Calu3 (cell line): Measurements from ENCODE around the gene TPRX2. TPM values are rescaled to one million over a fixed set of nuclear protein-coding genes. Genes with fewer than 3 reads are reported as not detected.
"Not testable (repeated sequence)": the region's sequence is repeated elsewhere in the genome, so short reads cannot be mapped to it uniquely, and the experiment has no call there.

Experiments used
- BruUV-seq: library from RNA; stranded (reverse); fragments of 400-500 nt; replicated peaks from 2 replicates; lab custom pipeline; 2021; lab: Mats Ljungman, UMichigan
- CTCF ChIA-PET: fragments of 300-600 bp; sonication (Branson Sonifier 250); formaldehyde crosslinking; loops from one replicate; lab custom pipeline; 2022; ENCODE audit warnings: antibody characterized with exemption; lab: Charles Lee
- DNase-seq: peaks from one replicate; pipeline ENCODE4 v3.0.0; 2022
- H3K27ac Mint-ChIP-seq: one replicate; pipeline ENCODE4 v1.8.0; 2022; ENCODE audit warnings: mixed read lengths; ENCODE audit not compliant: unreplicated experiment
- H3K27me3 Mint-ChIP-seq: one replicate; pipeline ENCODE4 v1.8.0; 2022; ENCODE audit warnings: mixed read lengths; ENCODE audit not compliant: unreplicated experiment
- H3K36me3 Mint-ChIP-seq: one replicate; pipeline ENCODE4 v1.8.0; 2022; ENCODE audit warnings: mild to moderate bottlenecking, moderate library complexity, mixed read lengths; ENCODE audit not compliant: insufficient read depth, unreplicated experiment
- H3K4me1 Mint-ChIP-seq: one replicate; pipeline ENCODE4 v1.8.0; 2022; ENCODE audit warnings: mild to moderate bottlenecking, low read depth, mixed read lengths; ENCODE audit not compliant: unreplicated experiment
- H3K4me3 Mint-ChIP-seq: one replicate; pipeline ENCODE4 v1.8.0; 2022; ENCODE audit warnings: mild to moderate bottlenecking, low read depth, moderate library complexity, mixed read lengths; ENCODE audit not compliant: unreplicated experiment
- H3K9me3 Mint-ChIP-seq: one replicate; pipeline ENCODE4 v1.8.0; 2022; ENCODE audit warnings: low read depth, mixed read lengths; ENCODE audit not compliant: unreplicated experiment
- intact Hi-C: fragments of 100-400 bp; cut with micrococcal nuclease; formaldehyde crosslinking; loops from one replicate; pipeline ENCODE4 v1.10.0; 2022; ENCODE audit not compliant: unreplicated experiment
- total RNA-seq: library from RNA; stranded (reverse); gene quantifications from 2 replicates; pipeline ENCODE4 v1.2.3, GENCODE V29; 2022
- TF ChIP-seq, protein P1 (sequence below): fragments of 200-600 bp; IDR thresholded peaks from one replicate; pipeline ENCODE4 v1.8.0; 2022; ENCODE audit warnings: antibody characterized with exemption; ENCODE audit not compliant: unreplicated experiment

TPRX2 gene
- total RNA-seq, 1 experiment from 2014 or later, result not detected

DNA sequence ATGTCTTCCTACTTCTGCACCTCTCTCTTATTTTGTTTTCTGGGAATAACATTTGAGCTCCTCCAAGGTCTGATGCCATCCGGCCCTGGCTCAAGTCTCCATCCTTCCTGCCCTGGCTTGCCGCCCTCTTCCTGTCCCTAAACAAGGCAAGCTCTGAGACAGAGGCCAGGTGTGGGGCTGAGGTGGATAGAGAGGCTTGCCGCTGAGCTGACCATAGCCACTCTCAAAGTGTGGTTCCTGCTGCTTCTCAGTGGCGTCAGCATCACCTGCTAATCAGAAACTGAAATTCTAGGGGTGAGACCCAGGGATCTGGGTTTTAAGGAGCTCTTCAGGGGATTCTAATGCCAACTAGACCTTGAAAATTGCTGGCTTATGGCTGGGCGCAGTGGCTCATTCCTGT, 6.0 kb upstream of the TPRX2 start:
- intact Hi-C loops, result no loop called here
- Mint-ChIP-seq H3K9me3 (no peaks in the 10 kb centered on the region), H3K4me1 (peaks cover 10% of the 10 kb centered on the region), H3K36me3 (no peaks in the 10 kb centered on the region), H3K4me3 (no peak overlapping the region), H3K27me3 (peaks cover 79% of the 10 kb centered on the region), H3K27ac (no peak overlapping the region)
- no TSS peak for BruUV-seq
- no peak for DNase-seq
- TF ChIP-seq, protein P1, sequence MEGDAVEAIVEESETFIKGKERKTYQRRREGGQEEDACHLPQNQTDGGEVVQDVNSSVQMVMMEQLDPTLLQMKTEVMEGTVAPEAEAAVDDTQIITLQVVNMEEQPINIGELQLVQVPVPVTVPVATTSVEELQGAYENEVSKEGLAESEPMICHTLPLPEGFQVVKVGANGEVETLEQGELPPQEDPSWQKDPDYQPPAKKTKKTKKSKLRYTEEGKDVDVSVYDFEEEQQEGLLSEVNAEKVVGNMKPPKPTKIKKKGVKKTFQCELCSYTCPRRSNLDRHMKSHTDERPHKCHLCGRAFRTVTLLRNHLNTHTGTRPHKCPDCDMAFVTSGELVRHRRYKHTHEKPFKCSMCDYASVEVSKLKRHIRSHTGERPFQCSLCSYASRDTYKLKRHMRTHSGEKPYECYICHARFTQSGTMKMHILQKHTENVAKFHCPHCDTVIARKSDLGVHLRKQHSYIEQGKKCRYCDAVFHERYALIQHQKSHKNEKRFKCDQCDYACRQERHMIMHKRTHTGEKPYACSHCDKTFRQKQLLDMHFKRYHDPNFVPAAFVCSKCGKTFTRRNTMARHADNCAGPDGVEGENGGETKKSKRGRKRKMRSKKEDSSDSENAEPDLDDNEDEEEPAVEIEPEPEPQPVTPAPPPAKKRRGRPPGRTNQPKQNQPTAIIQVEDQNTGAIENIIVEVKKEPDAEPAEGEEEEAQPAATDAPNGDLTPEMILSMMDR, result no peak
- CTCF ChIA-PET, result interaction anchor here (0.7 kb wide), 2 partner anchors 9 to 283 kb away, joined by 3 to 5 read pairs; no protein-coding TSS in a partner anchor

DNA sequence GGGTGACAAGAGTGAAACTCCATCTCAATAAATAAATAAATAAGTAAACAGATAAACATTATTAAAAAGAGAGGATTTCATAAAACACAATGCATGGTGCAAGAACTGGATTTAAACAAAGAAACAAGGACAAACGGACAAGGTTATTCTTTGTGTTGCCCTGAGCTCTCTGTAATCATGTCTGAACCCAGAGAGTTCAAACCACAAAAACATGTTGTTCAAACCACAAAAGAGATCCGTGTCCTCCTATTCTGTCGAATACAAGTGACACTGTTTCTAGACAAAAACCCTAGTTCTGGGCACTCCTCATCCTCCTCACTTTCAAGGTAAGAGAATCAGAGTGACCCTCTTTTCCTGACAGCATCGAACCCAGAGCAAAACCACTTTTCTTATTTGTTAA, 4.6 kb upstream of the TPRX2 start:
- BruUV-seq, result no TSS peak
- TF ChIP-seq, protein P1, result no peak
- H3K4me1 Mint-ChIP-seq, result peaks cover 5% of the 10 kb centered on the region
- no peaks in the 10 kb centered on the region for H3K9me3 Mint-ChIP-seq
- H3K27me3 Mint-ChIP-seq, result peaks cover 64% of the 10 kb centered on the region
- intact Hi-C loops, result no loop called here
- no peak for DNase-seq
- H3K27ac Mint-ChIP-seq, result no peak overlapping the region
- CTCF ChIA-PET, result no interaction called here
- H3K36me3 Mint-ChIP-seq, result no peaks in the 10 kb centered on the region
- no peak overlapping the region for H3K4me3 Mint-ChIP-seq

DNA sequence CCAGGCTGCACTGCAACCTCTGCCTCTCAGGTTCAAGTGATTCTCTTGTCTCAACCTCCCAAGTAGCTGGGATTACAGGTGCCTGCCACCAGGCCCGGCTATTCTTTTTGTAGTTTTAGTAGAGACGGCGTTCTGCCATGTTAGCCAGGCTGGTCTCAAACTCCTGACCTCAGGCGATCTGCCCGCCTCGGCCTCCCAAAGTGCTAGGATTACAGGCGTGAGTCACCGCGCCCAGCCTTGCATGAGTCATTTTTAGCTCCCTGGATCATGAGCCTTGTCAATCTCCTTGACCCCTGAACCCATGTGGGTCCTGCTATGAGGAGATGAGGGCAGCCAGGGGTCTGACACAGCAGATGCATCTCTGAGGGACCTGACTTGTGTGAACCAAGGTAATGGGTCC, 804 bp upstream of the TPRX2 start:
- H3K9me3 Mint-ChIP-seq, BruUV-seq, H3K36me3 Mint-ChIP-seq, H3K27ac Mint-ChIP-seq, intact Hi-C loops, H3K4me1 Mint-ChIP-seq, H3K4me3 Mint-ChIP-seq, CTCF ChIA-PET: not testable (repeated sequence)
- peaks cover 35% of the 10 kb centered on the region for H3K27me3 Mint-ChIP-seq
- peak; percentile 27 for DNase-seq

DNA sequence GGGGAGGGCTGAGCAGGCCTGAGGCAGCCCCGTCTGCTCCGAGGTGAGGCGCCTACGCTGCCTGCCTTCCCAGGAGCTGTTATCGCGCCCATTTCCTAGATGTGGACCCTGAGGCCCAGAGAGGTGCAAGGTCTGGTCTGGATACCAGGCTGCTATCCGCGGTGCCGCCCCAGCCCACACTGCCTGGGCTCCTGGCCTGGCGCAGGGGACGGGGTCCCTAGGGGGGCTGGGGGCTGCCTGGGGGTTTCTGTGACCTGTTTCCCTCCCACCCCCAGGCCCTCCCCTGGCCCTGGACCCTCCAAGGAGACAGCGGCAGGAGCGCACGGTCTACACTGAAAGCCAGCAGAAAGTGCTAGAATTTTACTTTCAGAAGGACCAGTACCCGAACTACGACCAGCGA, 803 bp downstream of the TPRX2 start:
- H3K36me3 Mint-ChIP-seq, H3K27ac Mint-ChIP-seq, DNase-seq, H3K4me3 Mint-ChIP-seq, CTCF ChIA-PET, BruUV-seq, H3K9me3 Mint-ChIP-seq: not testable (repeated sequence)
- H3K4me1 Mint-ChIP-seq, result peaks cover 13% of the 10 kb centered on the region
- intact Hi-C loops, result loop anchor here (5.0 kb wide), 1 partner anchor 48 kb away; no protein-coding TSS in a partner anchor
- H3K27me3 Mint-ChIP-seq, result peaks cover 36% of the 10 kb centered on the region

DNA sequence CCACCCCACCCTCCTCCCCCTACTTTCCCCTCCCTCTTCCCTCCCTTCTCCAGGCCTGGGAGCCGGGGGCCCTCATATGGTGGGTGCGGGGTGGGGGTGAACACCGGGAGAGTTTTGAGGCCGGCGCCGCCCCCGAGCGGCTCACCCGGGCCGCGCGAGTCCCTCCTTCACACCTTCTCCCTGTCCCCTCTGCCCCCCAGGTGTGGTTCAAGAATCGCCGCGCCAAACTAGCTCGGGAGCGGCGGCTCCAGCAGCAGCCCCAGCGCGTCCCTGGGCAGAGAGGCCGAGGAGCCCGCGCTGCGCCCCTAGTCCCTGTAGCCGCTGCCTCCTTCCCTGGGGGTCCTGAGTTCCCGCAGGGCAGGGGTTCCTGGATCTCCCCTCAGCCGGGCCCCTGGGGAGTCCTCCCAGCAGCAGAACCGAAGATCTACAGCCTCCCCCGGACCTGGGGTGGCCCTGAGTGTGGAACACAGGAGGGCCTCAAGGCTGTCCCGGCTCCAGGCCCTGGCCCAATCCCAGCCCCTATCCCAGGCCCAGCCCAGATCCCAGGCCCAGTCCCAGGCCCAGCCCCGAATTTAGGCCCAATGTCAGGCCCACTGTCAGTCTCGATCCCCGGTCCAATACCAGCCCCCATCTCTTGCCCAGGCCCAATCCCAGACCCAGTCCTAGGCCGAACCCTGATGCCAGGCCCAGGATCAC, 1.7 kb downstream of the TPRX2 start:
- no peaks in the 10 kb centered on the region for H3K9me3 Mint-ChIP-seq
- TF ChIP-seq, protein P1, result no peak
- DNase-seq, result no peak
- no peak overlapping the region for H3K4me3 Mint-ChIP-seq
- intact Hi-C loops, result loop anchor here (5.0 kb wide), 1 partner anchor 48 kb away; no protein-coding TSS in a partner anchor
- no peak overlapping the region for H3K27ac Mint-ChIP-seq
- CTCF ChIA-PET, result no interaction called here
- no TSS peak for BruUV-seq
- H3K4me1 Mint-ChIP-seq, result peaks cover 13% of the 10 kb centered on the region
- peaks cover 36% of the 10 kb centered on the region for H3K27me3 Mint-ChIP-seq
- H3K36me3 Mint-ChIP-seq, result no peaks in the 10 kb centered on the region
